Caco-2 (cell line): ENCODE data around the gene CST1. TPM values are rescaled to one million over a fixed set of nuclear protein-coding genes. Genes with fewer than 3 reads are reported as not detected.
A peak's percentile ranks its signal among the peaks of the same experiment; 100 is the strongest.
"Not testable (repeated sequence)": the region's sequence is repeated elsewhere in the genome, so short reads cannot be mapped to it uniquely, and the experiment has no call there.

Experiments
- BruUV-seq: library from RNA; stranded (reverse); fragments of 400-500 nt; replicated peaks from 2 replicates; lab custom pipeline; 2021; lab: Mats Ljungman, UMichigan
- CTCF ChIA-PET: fragments of 300-600 bp; sonication (Branson Sonifier 250); formaldehyde crosslinking; loops from one replicate; lab custom pipeline; 2022; ENCODE audit warnings: antibody characterized with exemption; lab: Charles Lee
- POLR2A ChIA-PET: fragments of 300-600 bp; sonication (Branson Sonifier 250); formaldehyde crosslinking; loops from one replicate; lab custom pipeline; 2022; ENCODE audit warnings: antibody characterized with exemption; lab: Charles Lee
- DNase-seq, 2 experiments: peaks; one replicate each; pipeline versions ENCODE4 v3.0.0 to v3.0.0-alpha.2; 2020 to 2022
- H3K27me3 ChIP-seq: replicated peaks from 2 replicates; pipeline ENCODE4 v1.6.0; 2011; ENCODE audit warnings: low read length; ENCODE audit not compliant: control insufficient read depth, insufficient read depth
- H3K36me3 ChIP-seq: 2 replicates; pipeline ENCODE4 v1.5.1; 2011; ENCODE audit warnings: low read length; ENCODE audit not compliant: control insufficient read depth, insufficient read depth
- H3K4me1 ChIP-seq: fragments of 250-450 bp; sonication (Bioruptor Pico); 2 replicates; pipeline ENCODE4 v1.5.1; 2020; ENCODE audit warnings: mild to moderate bottlenecking
- H3K4me3 ChIP-seq: 2 replicates; pipeline ENCODE4 v1.5.1; 2011; ENCODE audit warnings: low read depth, mild to moderate bottlenecking, control low read depth, low read length
- H3K9me3 ChIP-seq: fragments of 250-450 bp; sonication (Bioruptor Pico); 2 replicates; pipeline ENCODE4 v1.5.1; 2020; ENCODE audit warnings: mild to moderate bottlenecking, moderate library complexity
- H3K27ac Mint-ChIP-seq: one replicate; pipeline ENCODE4 v1.8.0; 2022; ENCODE audit warnings: mixed read lengths; ENCODE audit not compliant: unreplicated experiment
- H3K27me3 Mint-ChIP-seq: one replicate; pipeline ENCODE4 v1.8.0; 2022; ENCODE audit warnings: mixed read lengths; ENCODE audit not compliant: insufficient read depth, unreplicated experiment
- H3K36me3 Mint-ChIP-seq: one replicate; pipeline ENCODE4 v1.8.0; 2022; ENCODE audit warnings: mild to moderate bottlenecking, mixed read lengths; ENCODE audit not compliant: insufficient read depth, unreplicated experiment
- H3K4me1 Mint-ChIP-seq: one replicate; pipeline ENCODE4 v1.8.0; 2022; ENCODE audit warnings: low read depth, mixed read lengths; ENCODE audit not compliant: unreplicated experiment
- H3K4me3 Mint-ChIP-seq: one replicate; pipeline ENCODE4 v1.8.0; 2022; ENCODE audit warnings: mild to moderate bottlenecking, moderate library complexity, mixed read lengths; ENCODE audit not compliant: unreplicated experiment
- H3K9me3 Mint-ChIP-seq: one replicate; pipeline ENCODE4 v1.8.0; 2022; ENCODE audit warnings: mixed read lengths; ENCODE audit not compliant: unreplicated experiment
- intact Hi-C: fragments of 100-400 bp; cut with micrococcal nuclease; formaldehyde crosslinking; loops from one replicate; pipeline ENCODE4 v1.10.0; 2022; ENCODE audit not compliant: unreplicated experiment
- total RNA-seq: library from RNA; stranded (reverse); gene quantifications from 2 replicates; pipeline ENCODE4 v1.2.3, GENCODE V29; 2022
- TF ChIP-seq, protein P1 (sequence below), 2 experiments: fragments of 200-600 bp in 1 of 2; IDR thresholded peaks; 1 replicate in 1 of 2; 2 replicates in 1 of 2; pipeline versions ENCODE4 v1.5.1 to v1.8.0; 2011 to 2022; ENCODE audit warnings: antibody characterized with exemption in 1 of 2, control low read depth in 1 of 2, inconsistent platforms in 1 of 2, low read depth in 1 of 2, low read length in 1 of 2, mild to moderate bottlenecking in 1 of 2, moderate library complexity in 1 of 2; ENCODE audit not compliant: insufficient read depth in 1 of 2, severe bottlenecking in 1 of 2, unreplicated experiment in 1 of 2

Gene CST1
- total RNA-seq, 1 experiment from 2014 or later, result 499 TPM

DNA sequence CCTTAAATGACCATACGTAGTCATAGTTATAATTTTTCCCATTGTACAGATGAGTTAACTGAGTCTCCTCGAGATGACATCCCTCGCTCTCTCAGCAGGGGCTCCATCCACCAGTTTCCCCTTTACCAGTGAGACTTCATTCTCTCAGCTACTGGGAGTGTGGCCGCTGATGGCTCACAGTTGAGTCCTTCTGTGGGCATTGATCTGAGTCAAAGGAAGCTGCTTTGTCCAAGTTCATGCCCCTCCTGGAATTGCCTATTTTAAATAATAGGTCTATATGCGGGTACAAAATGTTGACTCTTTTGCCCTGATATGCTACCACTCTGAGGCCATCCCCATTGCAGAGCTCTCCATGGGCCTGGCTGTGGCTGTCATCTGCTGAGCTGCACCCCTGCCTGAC is 14.8 kb upstream of the CST1 start:
- H3K27ac Mint-ChIP-seq, result no peak overlapping the region
- H3K9me3 ChIP-seq, result no peaks in the 10 kb centered on the region
- no peaks in the 10 kb centered on the region for H3K27me3 Mint-ChIP-seq
- H3K9me3 Mint-ChIP-seq, result peaks cover 12% of the 10 kb centered on the region
- no peaks in the 10 kb centered on the region for H3K4me1 ChIP-seq
- no peaks in the 10 kb centered on the region for H3K36me3 ChIP-seq
- no peak for DNase-seq
- no peak overlapping the region for H3K4me3 ChIP-seq
- intact Hi-C loops, result no loop called here
- no peaks in the 10 kb centered on the region for H3K27me3 ChIP-seq
- BruUV-seq, result no TSS peak
- ChIA-PET POLR2A (no interaction called here), CTCF (no interaction called here)
- H3K4me1 Mint-ChIP-seq, result no peaks in the 10 kb centered on the region
- H3K36me3 Mint-ChIP-seq, result no peaks in the 10 kb centered on the region
- no peak overlapping the region for H3K4me3 Mint-ChIP-seq
- TF ChIP-seq, protein P1, sequence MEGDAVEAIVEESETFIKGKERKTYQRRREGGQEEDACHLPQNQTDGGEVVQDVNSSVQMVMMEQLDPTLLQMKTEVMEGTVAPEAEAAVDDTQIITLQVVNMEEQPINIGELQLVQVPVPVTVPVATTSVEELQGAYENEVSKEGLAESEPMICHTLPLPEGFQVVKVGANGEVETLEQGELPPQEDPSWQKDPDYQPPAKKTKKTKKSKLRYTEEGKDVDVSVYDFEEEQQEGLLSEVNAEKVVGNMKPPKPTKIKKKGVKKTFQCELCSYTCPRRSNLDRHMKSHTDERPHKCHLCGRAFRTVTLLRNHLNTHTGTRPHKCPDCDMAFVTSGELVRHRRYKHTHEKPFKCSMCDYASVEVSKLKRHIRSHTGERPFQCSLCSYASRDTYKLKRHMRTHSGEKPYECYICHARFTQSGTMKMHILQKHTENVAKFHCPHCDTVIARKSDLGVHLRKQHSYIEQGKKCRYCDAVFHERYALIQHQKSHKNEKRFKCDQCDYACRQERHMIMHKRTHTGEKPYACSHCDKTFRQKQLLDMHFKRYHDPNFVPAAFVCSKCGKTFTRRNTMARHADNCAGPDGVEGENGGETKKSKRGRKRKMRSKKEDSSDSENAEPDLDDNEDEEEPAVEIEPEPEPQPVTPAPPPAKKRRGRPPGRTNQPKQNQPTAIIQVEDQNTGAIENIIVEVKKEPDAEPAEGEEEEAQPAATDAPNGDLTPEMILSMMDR (IDR thresholded peaks at IDR 0.05; ENCODE audit: insufficient read depth in 1 of 2, low read depth in 1 of 2, low read length in 1 of 2, severe bottlenecking in 1 of 2, unreplicated experiment in 1 of 2), result no peak

DNA sequence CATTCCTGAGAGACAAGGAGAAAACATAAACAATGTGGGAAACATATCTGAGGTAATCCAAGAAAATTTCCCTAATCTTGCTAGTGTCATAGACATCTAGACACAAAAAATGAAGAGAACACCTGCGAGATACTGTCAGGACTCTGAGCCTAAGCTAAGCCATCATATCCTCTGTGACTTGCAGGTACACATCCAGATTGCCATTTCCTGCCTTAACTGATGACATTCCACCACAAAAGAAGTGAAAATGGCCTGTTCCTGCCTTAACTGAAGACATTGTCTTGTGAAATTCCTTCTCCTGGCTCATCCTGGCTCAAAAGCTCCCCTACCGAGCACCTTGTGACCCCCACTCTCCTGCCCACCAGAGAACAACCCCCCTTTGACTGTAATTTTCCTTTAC is 13.9 kb upstream of the CST1 start:
- H3K4me1 Mint-ChIP-seq, H3K4me3 ChIP-seq, DNase-seq, H3K27me3 ChIP-seq, H3K36me3 ChIP-seq, H3K9me3 ChIP-seq, H3K4me1 ChIP-seq, H3K27me3 Mint-ChIP-seq, H3K4me3 Mint-ChIP-seq, H3K36me3 Mint-ChIP-seq, BruUV-seq, intact Hi-C loops, POLR2A ChIA-PET: not testable (repeated sequence)
- peak overlapping the region; percentile 63 for H3K27ac Mint-ChIP-seq
- CTCF ChIA-PET, result interaction anchor here (0.6 kb wide), 1 partner anchor 41 kb away, joined by 3 read pairs; no protein-coding TSS in a partner anchor
- H3K9me3 Mint-ChIP-seq, result peaks cover 12% of the 10 kb centered on the region

DNA sequence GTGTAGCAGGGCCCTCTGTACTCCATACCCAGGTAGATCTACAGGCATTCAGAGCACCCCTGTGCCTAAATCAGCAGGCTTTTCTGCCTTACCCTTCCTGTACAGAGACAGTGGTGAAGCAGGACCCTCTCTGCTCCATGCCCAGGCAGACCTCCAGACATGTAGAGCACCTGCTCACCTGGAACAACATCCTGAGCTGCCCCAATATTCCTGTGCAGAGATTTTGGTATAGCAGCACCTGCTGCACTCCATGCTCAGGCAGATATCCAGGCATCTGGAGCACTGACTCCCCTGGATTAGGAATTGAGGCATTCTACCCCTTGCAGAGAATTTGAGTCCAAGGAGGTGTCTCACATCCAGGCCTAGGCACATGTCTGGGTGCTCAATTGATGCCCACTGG is 12.6 kb upstream of the CST1 start:
- Histone ChIP-seq H3K27me3 (no peaks in the 10 kb centered on the region), H3K4me3 (no peak overlapping the region), H3K9me3 (no peaks in the 10 kb centered on the region), H3K4me1 (0 out of 2 replicates have a peak, but pooled peaks cover under 1% of the 10 kb centered on the region), H3K36me3 (no peaks in the 10 kb centered on the region)
- CTCF ChIA-PET, result no interaction called here
- Mint-ChIP-seq H3K36me3 (no peaks in the 10 kb centered on the region), H3K9me3 (peaks cover 12% of the 10 kb centered on the region), H3K4me3 (no peak overlapping the region), H3K27me3 (no peaks in the 10 kb centered on the region), H3K27ac (no peak overlapping the region), H3K4me1 (no peaks in the 10 kb centered on the region)
- BruUV-seq, result no TSS peak
- POLR2A ChIA-PET, result no interaction called here
- intact Hi-C loops, result no loop called here
- no peak for DNase-seq
- TF ChIP-seq, protein P1 (IDR thresholded peaks at IDR 0.05; ENCODE audit: insufficient read depth in 1 of 2, low read depth in 1 of 2, low read length in 1 of 2, severe bottlenecking in 1 of 2, unreplicated experiment in 1 of 2), result no peak
